HepG2 (cell line): ENCODE results near the gene TMEM217. TPM values are rescaled to one million over a fixed set of nuclear protein-coding genes. Genes with fewer than 3 reads are reported as not detected.

Experiments
- ATAC-seq: fragments of 200-7000 bp; cut with Tn5 transposase; 3 replicates; pipeline ENCODE4 v1.9.1; 2020; ENCODE audit warnings: mild to moderate bottlenecking, moderate library complexity
- BruUV-seq: library from RNA; stranded (reverse); fragments of 400-500 nt; replicated peaks from 2 replicates; lab custom pipeline; 2021; lab: Mats Ljungman, UMichigan
- CTCF ChIA-PET: fragments of 300-600 bp; formaldehyde crosslinking; extraction: SDS; loops from one replicate; lab custom pipeline; 2021; ENCODE audit warnings: low total read pairs, inconsistent platforms, low intra/inter-chr PET ratio; lab: Yijun Ruan, JAX
- POLR2A ChIA-PET: fragments of 350-600 bp; sonication (Branson Sonifier 250); formaldehyde crosslinking; loops from one replicate; lab custom pipeline; 2020; ENCODE audit warnings: antibody characterized with exemption, inconsistent platforms; lab: Yijun Ruan, JAX
- DNase-seq: peaks from one replicate; pipeline ENCODE4 v3.0.0-alpha.2; 2015; ENCODE audit warnings: low spot score
- FAIRE-seq: peaks from 3 replicates; lab custom pipeline; 2011; peaks lifted over from hg19 to GRCh38; lab: Jason Lieb, UNC
- H2AFZ ChIP-seq: one replicate; pipeline ENCODE4 v1.6.1; 2011; ENCODE audit warnings: low read length, inconsistent platforms
- H3K27ac ChIP-seq: fragments of 300-600 bp; 3 replicates; pipeline ENCODE4 v1.8.0; 2011; ENCODE audit warnings: mixed run types, mild to moderate bottlenecking, mixed read lengths, low read length, inconsistent platforms; ENCODE audit not compliant: insufficient read depth; ENCODE audit errors: extremely low read length
- H3K27me3 ChIP-seq, 2 experiments: fragments of 200-600 bp in 1 of 2; 2 replicates in 1 of 2; 3 replicates in 1 of 2; pipeline versions ENCODE4 v1.6.0 to v1.8.0; 2011; ENCODE audit warnings: low read length in 2 of 2, mild to moderate bottlenecking in 2 of 2, moderate library complexity in 2 of 2, inconsistent platforms in 1 of 2; ENCODE audit not compliant: insufficient read depth in 2 of 2, control insufficient read depth in 1 of 2
- H3K36me3 ChIP-seq, 2 experiments: fragments of 200-600 bp in 1 of 2; replicated peaks in 1 of 2; 2 replicates in 1 of 2; 3 replicates in 1 of 2; pipeline versions ENCODE4 v1.5.1 to v1.8.0; 2011; ENCODE audit warnings: low read length in 2 of 2, inconsistent platforms in 1 of 2; ENCODE audit not compliant: insufficient read depth in 2 of 2, control insufficient read depth in 1 of 2
- H3K4me1 ChIP-seq: 2 replicates; pipeline ENCODE4 v1.5.1; 2012; ENCODE audit warnings: low read length, inconsistent platforms; ENCODE audit not compliant: insufficient read depth
- H3K4me2 ChIP-seq: 2 replicates; pipeline ENCODE4 v1.6.0; 2011; ENCODE audit warnings: low read depth, low read length, inconsistent platforms
- H3K4me3 ChIP-seq, 3 experiments: fragments of 200-600 bp in 1 of 3; sonication (generic), shearing (Covaris generic) in 1 of 3; replicated peaks in 1 of 3; 2 replicates each; pipeline ENCODE4 v1.5.1; 2011 to 2016; ENCODE audit warnings: low read length in 3 of 3, inconsistent platforms in 2 of 3, low read depth in 2 of 3, mild to moderate bottlenecking in 2 of 3, control low read depth in 1 of 3, mixed read lengths in 1 of 3; ENCODE audit not compliant: insufficient read depth in 1 of 3
- H3K79me2 ChIP-seq: one replicate; pipeline ENCODE4 v1.6.1; 2011; ENCODE audit warnings: low read length, inconsistent platforms; ENCODE audit not compliant: insufficient read depth
- H3K9ac ChIP-seq: 2 replicates; pipeline ENCODE4 v1.6.0; 2011; ENCODE audit warnings: mild to moderate bottlenecking, low read depth, low read length, inconsistent platforms; ENCODE audit not compliant: insufficient read depth
- H3K9me3 ChIP-seq: 2 replicates; pipeline ENCODE4 v1.5.1; 2012; ENCODE audit warnings: mild to moderate bottlenecking, low read length
- H4K20me1 ChIP-seq: 2 replicates; pipeline ENCODE4 v1.6.0; 2011; ENCODE audit warnings: inconsistent platforms, mild to moderate bottlenecking, low read length, moderate library complexity; ENCODE audit not compliant: insufficient read depth
- KDM3A ChIP-seq: IDR thresholded peaks from 2 replicates; pipeline ENCODE4 v1.6.1; 2018; ENCODE audit warnings: low read depth, missing compliant biosample characterization
- NBN ChIP-seq: fragments of 450-650 bp; conservative IDR thresholded peaks from 2 replicates; pipeline ENCODE4 v1.6.1; 2017
- RORA ChIP-seq: sonication (generic); formaldehyde crosslinking; IDR thresholded peaks from 2 replicates; pipeline ENCODE4 v1.5.0; 2020; ENCODE audit warnings: mild to moderate bottlenecking, missing genetic modification reagents, moderate library complexity
- SCMH1 ChIP-seq: sonication (generic); formaldehyde crosslinking; IDR thresholded peaks from 2 replicates; pipeline ENCODE4 v1.9.0; 2021; ENCODE audit warnings: missing genetic modification reagents, mild to moderate bottlenecking, borderline replicate concordance
- SP140L ChIP-seq: sonication (generic); formaldehyde crosslinking; IDR thresholded peaks from 2 replicates; pipeline ENCODE4 v1.4.0; 2020; ENCODE audit warnings: missing genetic modification reagents, borderline replicate concordance
- SP5 ChIP-seq: IDR thresholded peaks from 2 replicates; pipeline ENCODE4 v1.6.1; 2016; ENCODE audit warnings: low read depth, borderline replicate concordance
- ZFAT ChIP-seq: sonication (generic); formaldehyde crosslinking; conservative IDR thresholded peaks from 2 replicates; pipeline ENCODE4 v1.8.1; 2023; ENCODE audit warnings: missing genetic modification reagents, inconsistent platforms
- ZNF234 ChIP-seq: sonication (generic); formaldehyde crosslinking; conservative IDR thresholded peaks from 2 replicates; pipeline ENCODE4 v1.5.1; 2020; ENCODE audit warnings: mild to moderate bottlenecking, missing genetic modification reagents
- ZNF7 ChIP-seq: IDR thresholded peaks from 2 replicates; pipeline ENCODE4 v1.6.1; 2016; ENCODE audit warnings: missing biosample characterization, missing genetic modification reagents
- ZNF766 ChIP-seq: sonication (generic); formaldehyde crosslinking; IDR thresholded peaks from 2 replicates; pipeline ENCODE4 v1.5.0; 2020; ENCODE audit warnings: missing genetic modification reagents, borderline replicate concordance
- ZSCAN30 ChIP-seq: sonication (generic); formaldehyde crosslinking; IDR thresholded peaks from 2 replicates; pipeline ENCODE4 v1.5.0; 2020; ENCODE audit warnings: mild to moderate bottlenecking, missing genetic modification reagents
- WGBS: methylation state at CpG from one replicate; pipeline ENCODE4 v1.1.6; 2017; ENCODE audit warnings: low lambda C conversion rate; 5-methylcytosine and 5-hydroxymethylcytosine counted together
- in situ Hi-C: cut with HindIII; loops from 2 replicates; pipeline ENCODE4 v1.10.0; 2017; ENCODE audit warnings: low pct_unique_long_range_greater_than_20kb; ENCODE audit not compliant: extremely low pct_ligation_motif_present
- intact Hi-C: fragments of 100-400 bp; cut with micrococcal nuclease; formaldehyde crosslinking; loops from one replicate; pipeline ENCODE4 v1.10.0; 2022; ENCODE audit not compliant: unreplicated experiment
- polyA plus RNA-seq, 8 experiments: library from polyadenylated mRNA; depleted of rRNA in 3 of 8; stranded (reverse) in 7 of 8; unstranded in 1 of 8; fragments of >200 nt; fragmentation: Illumina TruSeq in 4 of 8; extraction: Trizol in 4 of 8; gene quantifications; 2 replicates each; pipeline versions ENCODE4 v1.2.1 to v1.2.3, GENCODE V29; 2011 to 2016; ENCODE audit warnings: low read depth in 4 of 8, missing spikeins in 1 of 8, mixed read lengths in 1 of 8; ENCODE audit not compliant: insufficient read depth in 1 of 8
- total RNA-seq, 5 experiments: library from RNA; depleted of rRNA; stranded (reverse); fragments of >200 nt; fragmentation: Illumina TruSeq; extraction: Trizol; gene quantifications; 2 replicates each; pipeline ENCODE4 v1.2.3, GENCODE V29; 2016; ENCODE audit warnings: low read depth in 1 of 5
- TF ChIP-seq, protein P1 (sequence below): sonication (generic); formaldehyde crosslinking; IDR thresholded peaks from 2 replicates; pipeline ENCODE4 v1.5.0; 2020; ENCODE audit warnings: mild to moderate bottlenecking, missing genetic modification reagents, moderate library complexity
- TF ChIP-seq, protein P2 (sequence below): sonication (generic); formaldehyde crosslinking; IDR thresholded peaks from 2 replicates; pipeline ENCODE4 v1.5.0; 2020; ENCODE audit warnings: missing genetic modification reagents
- TF ChIP-seq, protein P3 (sequence below): sonication (generic); formaldehyde crosslinking; IDR thresholded peaks from 2 replicates; pipeline ENCODE4 v1.8.1; 2023; ENCODE audit warnings: mild to moderate bottlenecking, missing genetic modification reagents

TMEM217 gene
- total and polyA plus RNA-seq, 2 of the 13 experiments (the other 11 are each of a cell fraction or from before 2014, with no cell fraction given): 2.3 to 3.4 TPM

- no peak for TF ChIP-seq KDM3A (CRISPR knock-in tag)
- no peak for TF ChIP-seq ZFAT (CRISPR knock-in tag)
- TF ChIP-seq ZNF234 (CRISPR knock-in tag): no peak
- TF ChIP-seq, all 625 proteins: peak for 0
Measured at GRCh38 chr6:37277001-37277409, 19.1 kb upstream of the TMEM217 start (continued).

- Histone ChIP-seq H3K27ac (no peak overlapping the region), H3K36me3 (peaks cover 10 to 26% of the 10 kb centered on the region in 2 experiments), H3K4me1 (no peaks in the 10 kb centered on the region), H4K20me1 (no peaks in the 10 kb centered on the region), H3K4me2 (no peak overlapping the region), H3K79me2 (peaks cover 19% of the 10 kb centered on the region), H3K9me3 (no peaks in the 10 kb centered on the region), H3K4me3 (no peak overlapping the region), H2AFZ (no peak overlapping the region), H3K27me3 (no peaks in the 10 kb centered on the region), H3K9ac (no peak overlapping the region)
- no peak for FAIRE-seq
- WGBS: 89% methylated on average over 1 of the region's 1 CpG
- CTCF ChIA-PET: no interaction called here
- no peak for ATAC-seq
- in situ Hi-C loops: no loop called here
- intact Hi-C loops: no loop called here
- no peak for DNase-seq
- POLR2A ChIA-PET: no interaction called here
- no TSS peak for BruUV-seq
- TF ChIP-seq, protein P1, sequence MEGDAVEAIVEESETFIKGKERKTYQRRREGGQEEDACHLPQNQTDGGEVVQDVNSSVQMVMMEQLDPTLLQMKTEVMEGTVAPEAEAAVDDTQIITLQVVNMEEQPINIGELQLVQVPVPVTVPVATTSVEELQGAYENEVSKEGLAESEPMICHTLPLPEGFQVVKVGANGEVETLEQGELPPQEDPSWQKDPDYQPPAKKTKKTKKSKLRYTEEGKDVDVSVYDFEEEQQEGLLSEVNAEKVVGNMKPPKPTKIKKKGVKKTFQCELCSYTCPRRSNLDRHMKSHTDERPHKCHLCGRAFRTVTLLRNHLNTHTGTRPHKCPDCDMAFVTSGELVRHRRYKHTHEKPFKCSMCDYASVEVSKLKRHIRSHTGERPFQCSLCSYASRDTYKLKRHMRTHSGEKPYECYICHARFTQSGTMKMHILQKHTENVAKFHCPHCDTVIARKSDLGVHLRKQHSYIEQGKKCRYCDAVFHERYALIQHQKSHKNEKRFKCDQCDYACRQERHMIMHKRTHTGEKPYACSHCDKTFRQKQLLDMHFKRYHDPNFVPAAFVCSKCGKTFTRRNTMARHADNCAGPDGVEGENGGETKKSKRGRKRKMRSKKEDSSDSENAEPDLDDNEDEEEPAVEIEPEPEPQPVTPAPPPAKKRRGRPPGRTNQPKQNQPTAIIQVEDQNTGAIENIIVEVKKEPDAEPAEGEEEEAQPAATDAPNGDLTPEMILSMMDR (CRISPR knock-in tag): no peak
- TF ChIP-seq, protein P2, sequence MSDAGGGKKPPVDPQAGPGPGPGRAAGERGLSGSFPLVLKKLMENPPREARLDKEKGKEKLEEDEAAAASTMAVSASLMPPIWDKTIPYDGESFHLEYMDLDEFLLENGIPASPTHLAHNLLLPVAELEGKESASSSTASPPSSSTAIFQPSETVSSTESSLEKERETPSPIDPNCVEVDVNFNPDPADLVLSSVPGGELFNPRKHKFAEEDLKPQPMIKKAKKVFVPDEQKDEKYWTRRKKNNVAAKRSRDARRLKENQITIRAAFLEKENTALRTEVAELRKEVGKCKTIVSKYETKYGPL (CRISPR knock-in tag): no peak
- no peak for TF ChIP-seq NBN
- TF ChIP-seq RORA (CRISPR knock-in tag): no peak
- TF ChIP-seq SCMH1 (CRISPR knock-in tag): no peak
- no peak for TF ChIP-seq ZSCAN30 (CRISPR knock-in tag)
- no peak for TF ChIP-seq ZNF7 (CRISPR knock-in tag)
- TF ChIP-seq ZNF766 (CRISPR knock-in tag): no peak
- no peak for TF ChIP-seq ZFAT (CRISPR knock-in tag)
- no peak for TF ChIP-seq SP140L (CRISPR knock-in tag)
- TF ChIP-seq SP5 (CRISPR knock-in tag): no peak
- TF ChIP-seq, protein P3, sequence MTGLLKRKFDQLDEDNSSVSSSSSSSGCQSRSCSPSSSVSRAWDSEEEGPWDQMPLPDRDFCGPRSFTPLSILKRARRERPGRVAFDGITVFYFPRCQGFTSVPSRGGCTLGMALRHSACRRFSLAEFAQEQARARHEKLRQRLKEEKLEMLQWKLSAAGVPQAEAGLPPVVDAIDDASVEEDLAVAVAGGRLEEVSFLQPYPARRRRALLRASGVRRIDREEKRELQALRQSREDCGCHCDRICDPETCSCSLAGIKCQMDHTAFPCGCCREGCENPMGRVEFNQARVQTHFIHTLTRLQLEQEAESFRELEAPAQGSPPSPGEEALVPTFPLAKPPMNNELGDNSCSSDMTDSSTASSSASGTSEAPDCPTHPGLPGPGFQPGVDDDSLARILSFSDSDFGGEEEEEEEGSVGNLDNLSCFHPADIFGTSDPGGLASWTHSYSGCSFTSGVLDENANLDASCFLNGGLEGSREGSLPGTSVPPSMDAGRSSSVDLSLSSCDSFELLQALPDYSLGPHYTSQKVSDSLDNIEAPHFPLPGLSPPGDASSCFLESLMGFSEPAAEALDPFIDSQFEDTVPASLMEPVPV (CRISPR knock-in tag): no peak
Measured at GRCh38 chr6:37275350-37275749, 17.4 kb upstream of the TMEM217 start.
